ENCODE measurements around the gene SYK. TPM values are rescaled to one million over a fixed set of nuclear protein-coding genes. Genes with fewer than 3 reads are reported as not detected.

The SYK gene
- total RNA-seq, 1 donor from 2014 or later, result not detected

GRCh38 chr9:90892918-90893317 lies 91.3 kb downstream of the SYK start:
- Mint-ChIP-seq H3K27ac (no peak overlapping the region), H3K4me3 (no peak overlapping the region), H3K27me3 (ENCODE audit: insufficient read depth, low read depth) (peaks cover 2% of the 10 kb centered on the region), H3K4me1 (peaks cover 26% of the 10 kb centered on the region), H3K36me3 (no peaks in the 10 kb centered on the region), H3K9me3 (no peaks in the 10 kb centered on the region)
- Histone ChIP-seq H3F3A (ENCODE audit: low read depth) (peaks cover 15% of the 10 kb centered on the region), H3K4me2 (no peak overlapping the region), H3K4me3 (no peak overlapping the region), H3K9me3 (ENCODE audit: low read depth) (no peaks in the 10 kb centered on the region), H3K4me1 (peaks cover 14% of the 10 kb centered on the region), H2AFZ (replicated peaks) (no peak overlapping the region), H3K9ac (no peak overlapping the region), H3K36me3 (no peaks in the 10 kb centered on the region), H3K27me3 (no peaks in the 10 kb centered on the region), H3K79me2 (ENCODE audit: low read depth) (no peaks in the 10 kb centered on the region), H4K20me1 (ENCODE audit: low read depth) (no peaks in the 10 kb centered on the region), H3K27ac (no peak overlapping the region)
- no peak for TF ChIP-seq CTCF (IDR thresholded peaks at IDR 0.05)
- DNase-seq (ENCODE audit: low spot score), result no peak

- H3K9me3 Mint-ChIP-seq, result no peaks in the 10 kb centered on the region
- peaks cover 2% of the 10 kb centered on the region for H3K27me3 Mint-ChIP-seq (ENCODE audit: insufficient read depth, low read depth)
- H3K27ac ChIP-seq, result no peak overlapping the region
- H3K4me2 ChIP-seq, result no peak overlapping the region
- no peaks in the 10 kb centered on the region for H3K9me3 ChIP-seq (ENCODE audit: low read depth)
- H3K36me3 ChIP-seq, result no peaks in the 10 kb centered on the region
- H3K4me1 ChIP-seq, result peaks cover 14% of the 10 kb centered on the region
- H3K9ac ChIP-seq, result no peak overlapping the region
- TF ChIP-seq CTCF (IDR thresholded peaks at IDR 0.05) (no peak), EZH2 (IDR thresholded peaks at IDR 0.05) (no peak), EZH2phosphoT487 (IDR thresholded peaks at IDR 0.05) (no peak)
- H3F3A ChIP-seq (ENCODE audit: low read depth), result peaks cover 15% of the 10 kb centered on the region
- no peak overlapping the region for H3K4me3 Mint-ChIP-seq
- DNase-seq (ENCODE audit: low spot score), result no peak
- no peaks in the 10 kb centered on the region for H3K79me2 ChIP-seq (ENCODE audit: low read depth)
- H3K27me3 ChIP-seq, result no peaks in the 10 kb centered on the region
- H3K4me1 Mint-ChIP-seq, result peaks cover 26% of the 10 kb centered on the region
- H3K36me3 Mint-ChIP-seq, result no peaks in the 10 kb centered on the region
- no peaks in the 10 kb centered on the region for H4K20me1 ChIP-seq (ENCODE audit: low read depth)
- no peak overlapping the region for H3K27ac Mint-ChIP-seq
- H3K4me3 ChIP-seq, result no peak overlapping the region
- no peak overlapping the region for H2AFZ ChIP-seq (replicated peaks)
Measured at GRCh38 chr9:90893706-90894105, 92.1 kb downstream of the SYK start.

GRCh38 chr9:90894986-90895687 lies 93.5 kb downstream of the SYK start:
- Histone ChIP-seq H3K4me2 (peak overlapping the region; percentile 47), H3F3A (ENCODE audit: low read depth) (peaks cover 15% of the 10 kb centered on the region), H3K9ac (no peak overlapping the region), H3K36me3 (no peaks in the 10 kb centered on the region), H2AFZ (replicated peaks) (peak overlapping the region; percentile 71), H3K9me3 (ENCODE audit: low read depth) (no peaks in the 10 kb centered on the region), H3K4me3 (no peak overlapping the region), H4K20me1 (ENCODE audit: low read depth) (no peaks in the 10 kb centered on the region), H3K4me1 (peaks cover 14% of the 10 kb centered on the region), H3K27me3 (no peaks in the 10 kb centered on the region), H3K79me2 (ENCODE audit: low read depth) (no peaks in the 10 kb centered on the region), H3K27ac (no peak overlapping the region)
- Mint-ChIP-seq H3K27ac (no peak overlapping the region), H3K4me1 (peaks cover 25% of the 10 kb centered on the region), H3K36me3 (no peaks in the 10 kb centered on the region), H3K9me3 (no peaks in the 10 kb centered on the region), H3K4me3 (peak overlapping the region; percentile 15), H3K27me3 (ENCODE audit: insufficient read depth, low read depth) (peaks cover 2% of the 10 kb centered on the region)
- TF ChIP-seq EZH2phosphoT487 (IDR thresholded peaks at IDR 0.05) (no peak), EZH2 (IDR thresholded peaks at IDR 0.05) (no peak), CTCF (IDR thresholded peaks at IDR 0.05) (peak; percentile 70)
- peak; percentile 45 for DNase-seq (ENCODE audit: low spot score)
